ENCODE measurements around the gene WIPF2. TPM values are rescaled to one million over a fixed set of nuclear protein-coding genes. Genes with fewer than 3 reads are reported as not detected.
"Not testable (repeated sequence)": the region's sequence is repeated elsewhere in the genome, so short reads cannot be mapped to it uniquely, and the experiment has no call there.

Gene WIPF2
- total RNA-seq, 1 experiment from 2014 or later, result 5.7 TPM

- no peak overlapping the region for H3K27ac ChIP-seq
- no peaks in the 10 kb centered on the region for H3K9me3 ChIP-seq (replicated peaks)
- H3K4me1 ChIP-seq (replicated peaks), result no peaks in the 10 kb centered on the region
- H3K4me3 ChIP-seq, result no peak overlapping the region
- H3K27me3 ChIP-seq (replicated peaks), result no peaks in the 10 kb centered on the region
- peaks cover 25% of the 10 kb centered on the region for H3K36me3 ChIP-seq
- DNase-seq (ENCODE audit: low read depth in 1 of 2, low spot score in 2 of 2), result no peak
Observed at GRCh38 chr17:40180694-40181093, 38.4 kb upstream of the WIPF2 start.

- H3K4me3 ChIP-seq, result no peak overlapping the region
- DNase-seq (ENCODE audit: low read depth in 1 of 2, low spot score in 2 of 2), result no peak
- H3K9me3 ChIP-seq (replicated peaks), result no peaks in the 10 kb centered on the region
- H3K27ac ChIP-seq, result no peak overlapping the region
- H3K4me1 ChIP-seq (replicated peaks), result no peaks in the 10 kb centered on the region
- H3K36me3 ChIP-seq, result peaks cover 21% of the 10 kb centered on the region
- no peaks in the 10 kb centered on the region for H3K27me3 ChIP-seq (replicated peaks)
Observed at GRCh38 chr17:40181205-40181604, 37.9 kb upstream of the WIPF2 start.

- H3K27me3 ChIP-seq (replicated peaks), result no peaks in the 10 kb centered on the region
Observed at GRCh38 chr17:40182606-40183005, 36.5 kb upstream of the WIPF2 start.

GRCh38 chr17:40187238-40187637 lies 31.9 kb upstream of the WIPF2 start:
- H3K4me3 ChIP-seq, result no peak overlapping the region
- 0 out of 2 replicates have a peak, but pooled peaks cover 3% of the 10 kb centered on the region for H3K4me1 ChIP-seq (replicated peaks)
- DNase-seq (ENCODE audit: low read depth in 1 of 2, low spot score in 2 of 2), result no peak
- no peaks in the 10 kb centered on the region for H3K36me3 ChIP-seq
- no peaks in the 10 kb centered on the region for H3K9me3 ChIP-seq (replicated peaks)
- no peak overlapping the region for H3K27ac ChIP-seq
- H3K27me3 ChIP-seq (replicated peaks), result no peaks in the 10 kb centered on the region

More at GRCh38 chr17:40182606-40183005, 36.5 kb upstream of the WIPF2 start:
- DNase-seq (ENCODE audit: low read depth in 1 of 2, low spot score in 2 of 2), result no peak
- Histone ChIP-seq H3K36me3 (peaks cover 11% of the 10 kb centered on the region), H3K9me3 (replicated peaks) (no peaks in the 10 kb centered on the region), H3K4me3 (no peak overlapping the region), H3K27ac (no peak overlapping the region), H3K4me1 (replicated peaks) (no peaks in the 10 kb centered on the region)

DNA sequence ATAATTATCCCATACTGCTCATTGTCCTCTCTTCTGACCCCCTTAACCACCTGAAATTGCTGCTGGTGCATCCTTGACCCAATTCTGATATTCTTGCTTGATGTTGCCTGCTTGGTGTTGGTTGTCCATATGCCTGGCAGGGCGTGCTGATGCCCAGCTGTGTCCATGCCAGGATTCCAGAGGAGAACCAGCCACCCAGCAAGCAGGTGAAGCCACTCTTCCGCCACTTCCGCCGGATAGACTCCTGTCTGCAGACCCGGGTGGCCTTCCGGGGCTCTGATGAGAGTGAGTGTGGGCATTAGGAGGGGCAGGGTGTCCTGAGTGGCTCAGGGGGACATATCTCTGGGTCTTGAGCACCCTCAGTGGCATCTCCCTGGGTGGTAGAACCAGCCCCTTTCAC lies 30.4 kb upstream of the WIPF2 start:
- H3K4me3 ChIP-seq, result no peak overlapping the region
- 0 out of 2 replicates have a peak, but pooled peaks cover 3% of the 10 kb centered on the region for H3K4me1 ChIP-seq (replicated peaks)
- H3K27me3 ChIP-seq (replicated peaks), result no peaks in the 10 kb centered on the region
- DNase-seq (ENCODE audit: low read depth in 1 of 2, low spot score in 2 of 2), result no peak
- H3K27ac ChIP-seq, result no peak overlapping the region
- H3K36me3 ChIP-seq, result no peaks in the 10 kb centered on the region
- H3K9me3 ChIP-seq (replicated peaks), result no peaks in the 10 kb centered on the region

- peak in 1 of 2 experiments; percentile 50 for DNase-seq (ENCODE audit: low read depth in 1 of 2, low spot score in 2 of 2)
- H3K27ac ChIP-seq, result no peak overlapping the region
- H3K4me3 ChIP-seq, result no peak overlapping the region
- H3K27me3 ChIP-seq (replicated peaks), result no peaks in the 10 kb centered on the region
- no peaks in the 10 kb centered on the region for H3K36me3 ChIP-seq
- H3K9me3 ChIP-seq (replicated peaks), result no peaks in the 10 kb centered on the region
- 0 out of 2 replicates have a peak, but pooled peaks cover 3% of the 10 kb centered on the region for H3K4me1 ChIP-seq (replicated peaks)
Observed at GRCh38 chr17:40190197-40191021, 28.7 kb upstream of the WIPF2 start.

- Histone ChIP-seq H3K9me3 (replicated peaks) (no peaks in the 10 kb centered on the region), H3K36me3 (no peaks in the 10 kb centered on the region), H3K4me1 (replicated peaks) (0 out of 2 replicates have a peak, but pooled peaks cover 3% of the 10 kb centered on the region), H3K27ac (no peak overlapping the region), H3K4me3 (peak overlapping the region; percentile 32), H3K27me3 (replicated peaks) (no peaks in the 10 kb centered on the region)
- DNase-seq (ENCODE audit: low read depth in 1 of 2, low spot score in 2 of 2), result peak; percentile 63 to 74
Observed at GRCh38 chr17:40191237-40192208, 27.6 kb upstream of the WIPF2 start.

DNA sequence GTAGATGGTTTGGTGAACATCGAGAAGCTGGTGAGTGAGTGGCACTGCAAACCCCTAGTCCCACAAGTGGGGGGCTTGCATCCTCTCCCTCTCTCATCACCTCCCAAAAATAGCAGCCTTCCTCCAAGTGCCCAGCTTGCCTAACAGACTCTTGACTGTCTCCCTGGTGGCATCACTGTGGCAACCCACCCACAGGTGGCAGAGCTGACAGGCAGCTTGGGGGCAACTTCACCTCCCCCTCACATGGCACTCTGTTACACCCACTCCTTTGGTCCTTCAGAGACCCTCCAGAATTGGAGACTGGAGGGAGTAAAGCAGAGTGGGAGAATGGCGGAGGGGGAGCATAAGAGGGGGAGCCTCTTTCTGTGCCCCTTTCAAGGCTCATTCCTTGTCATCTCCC lies 26.1 kb upstream of the WIPF2 start:
- no peaks in the 10 kb centered on the region for H3K36me3 ChIP-seq
- no peaks in the 10 kb centered on the region for H3K9me3 ChIP-seq (replicated peaks)
- no peak for DNase-seq (ENCODE audit: low read depth in 1 of 2, low spot score in 2 of 2)
- H3K4me1 ChIP-seq (replicated peaks), result 0 out of 2 replicates have a peak, but pooled peaks cover 3% of the 10 kb centered on the region
- H3K27ac ChIP-seq, result no peak overlapping the region
- no peaks in the 10 kb centered on the region for H3K27me3 ChIP-seq (replicated peaks)
- no peak overlapping the region for H3K4me3 ChIP-seq

DNA sequence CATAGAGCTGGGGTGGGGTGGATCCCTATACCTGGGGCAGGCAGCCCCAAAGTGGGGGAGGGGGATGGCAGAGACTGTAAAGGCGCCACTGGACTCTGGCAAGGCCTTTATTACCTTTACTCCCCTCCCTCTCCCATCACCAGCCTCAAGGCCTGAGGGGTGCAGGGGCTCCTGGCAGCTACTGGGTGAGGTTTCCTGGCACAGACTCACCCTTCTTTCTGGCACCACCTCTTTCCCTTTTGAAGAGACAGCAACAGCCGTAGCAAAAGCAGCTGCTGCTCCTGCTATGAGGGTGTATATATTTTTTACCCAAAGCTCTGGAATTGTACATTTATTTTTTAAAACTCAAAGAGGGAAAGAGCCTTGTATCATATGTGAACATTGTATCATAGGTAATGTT lies 24.3 kb upstream of the WIPF2 start:
- no peak overlapping the region for H3K4me3 ChIP-seq
- no peak for DNase-seq (ENCODE audit: low read depth in 1 of 2, low spot score in 2 of 2)
- H3K27ac ChIP-seq, result no peak overlapping the region
- 0 out of 2 replicates have a peak, but pooled peaks cover 3% of the 10 kb centered on the region for H3K4me1 ChIP-seq (replicated peaks)
- H3K9me3 ChIP-seq (replicated peaks), result no peaks in the 10 kb centered on the region
- no peaks in the 10 kb centered on the region for H3K27me3 ChIP-seq (replicated peaks)
- H3K36me3 ChIP-seq, result no peaks in the 10 kb centered on the region

- H3K27ac ChIP-seq, result no peak overlapping the region
- no peaks in the 10 kb centered on the region for H3K27me3 ChIP-seq (replicated peaks)
- no peak overlapping the region for H3K4me3 ChIP-seq
- 0 out of 2 replicates have a peak, but pooled peaks cover 2% of the 10 kb centered on the region for H3K4me1 ChIP-seq (replicated peaks)
- no peaks in the 10 kb centered on the region for H3K36me3 ChIP-seq
- DNase-seq (ENCODE audit: low read depth in 1 of 2, low spot score in 2 of 2), result no peak
- H3K9me3 ChIP-seq (replicated peaks), result no peaks in the 10 kb centered on the region
Observed at GRCh38 chr17:40197550-40197949, 21.6 kb upstream of the WIPF2 start.

DNA sequence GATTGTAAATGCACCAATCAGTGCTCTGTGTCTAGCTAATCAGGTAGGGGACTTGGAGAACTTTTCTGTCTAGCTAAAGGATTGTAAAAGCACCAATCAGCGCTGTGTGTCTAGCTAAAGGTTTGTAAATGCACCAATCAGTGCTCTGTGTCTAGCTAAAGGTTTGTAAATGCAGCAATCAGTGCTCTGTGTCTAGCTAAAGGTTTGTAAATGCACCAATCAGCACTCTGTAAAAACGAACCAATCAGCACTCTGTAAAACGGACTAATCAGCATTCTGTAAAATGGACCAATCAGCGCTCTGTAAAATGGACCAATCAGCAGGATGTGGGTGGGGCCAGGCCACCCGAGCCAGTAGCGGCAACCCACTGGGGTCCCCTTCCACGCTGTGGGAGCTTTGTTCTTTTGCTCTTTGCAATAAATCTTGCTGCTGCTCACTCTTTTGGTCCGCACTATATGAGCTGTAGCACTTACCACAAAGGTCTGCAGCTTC lies 21.1 kb upstream of the WIPF2 start:
- H3K4me3 ChIP-seq; H3K27me3 ChIP-seq (replicated peaks); H3K36me3 ChIP-seq; H3K4me1 ChIP-seq (replicated peaks); DNase-seq (ENCODE audit: low read depth in 1 of 2, low spot score in 2 of 2); H3K27ac ChIP-seq; H3K9me3 ChIP-seq (replicated peaks): not testable (repeated sequence)

DNA sequence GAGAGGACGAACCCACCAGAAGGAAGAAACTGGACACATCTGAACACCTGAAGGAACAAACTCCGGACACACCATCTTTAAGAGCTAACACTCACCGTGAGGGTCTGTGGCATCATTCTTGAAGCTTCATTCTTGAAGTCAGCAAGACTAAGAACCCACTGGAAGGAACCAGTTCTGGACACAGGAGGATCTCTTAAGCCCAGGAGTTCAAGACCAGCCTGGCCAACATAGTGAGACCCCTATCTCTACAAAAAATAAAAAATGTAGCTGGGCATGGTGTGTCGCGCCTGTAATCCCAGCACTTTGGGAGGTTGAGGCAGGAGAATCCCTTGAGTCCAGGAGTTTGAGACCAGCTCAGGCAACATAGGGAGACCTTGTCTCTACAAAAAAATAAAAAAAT lies 20.5 kb upstream of the WIPF2 start:
- Histone ChIP-seq H3K9me3 (replicated peaks) (no peaks in the 10 kb centered on the region), H3K4me3 (no peak overlapping the region), H3K36me3 (no peaks in the 10 kb centered on the region), H3K27ac (no peak overlapping the region), H3K27me3 (replicated peaks) (no peaks in the 10 kb centered on the region), H3K4me1 (replicated peaks) (0 out of 2 replicates have a peak, but pooled peaks cover 2% of the 10 kb centered on the region)
- no peak for DNase-seq (ENCODE audit: low read depth in 1 of 2, low spot score in 2 of 2)

- H3K9me3 ChIP-seq (replicated peaks), result no peaks in the 10 kb centered on the region
- 0 out of 2 replicates have a peak, but pooled peaks cover 2% of the 10 kb centered on the region for H3K4me1 ChIP-seq (replicated peaks)
- no peak overlapping the region for H3K27ac ChIP-seq
- no peak for DNase-seq (ENCODE audit: low read depth in 1 of 2, low spot score in 2 of 2)
- H3K36me3 ChIP-seq, result no peaks in the 10 kb centered on the region
- H3K4me3 ChIP-seq, result no peak overlapping the region
- no peaks in the 10 kb centered on the region for H3K27me3 ChIP-seq (replicated peaks)
Observed at GRCh38 chr17:40203131-40203530, 16.0 kb upstream of the WIPF2 start.
